ELF-1 (cell line): Measurements from ENCODE around the gene FBXO41.
"Not testable (repeated sequence)": the region's sequence is repeated elsewhere in the genome, so short reads cannot be mapped to it uniquely, and the experiment has no call there.

Experiments used
- DNase-seq: peaks from one replicate; pipeline ENCODE4 v3.0.0-alpha.2; 2016; ENCODE audit warnings: low read depth, low spot score

The FBXO41 gene

DNA sequence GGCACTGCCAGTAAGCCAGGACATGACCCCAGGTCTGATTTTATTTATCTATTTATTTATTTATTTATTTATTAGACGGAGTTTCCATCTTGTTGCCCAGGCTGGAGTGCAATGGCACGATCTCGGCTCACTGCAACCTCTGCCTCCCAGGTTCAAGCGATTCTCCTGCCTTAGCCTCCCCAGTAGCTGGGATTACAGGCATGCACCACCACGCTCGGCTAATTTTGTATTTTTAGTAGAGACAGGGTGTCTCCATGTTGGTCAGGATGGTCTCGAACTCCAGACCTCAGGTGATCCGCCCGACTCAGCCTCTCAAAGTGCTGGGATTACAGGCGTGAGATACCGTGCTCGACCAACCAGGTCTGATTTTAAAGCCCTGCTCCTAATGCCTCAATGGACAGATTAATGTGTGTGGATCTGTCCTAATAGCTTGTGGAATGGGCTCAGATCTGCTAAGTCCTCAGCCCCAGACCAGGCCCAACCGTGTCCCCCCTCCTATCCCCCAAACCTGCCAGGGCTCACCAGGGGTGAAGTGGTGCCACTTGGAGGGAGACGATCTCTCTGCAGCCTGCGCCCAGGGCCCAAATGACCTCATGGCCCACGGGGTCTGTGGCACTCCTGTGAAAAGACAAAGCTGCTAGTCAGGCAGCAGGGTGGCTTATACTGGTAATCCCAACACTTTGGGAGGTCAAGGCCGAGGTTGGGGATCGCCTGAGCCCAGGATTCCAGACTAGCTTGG, 21.4 kb downstream of the FBXO41 start:
- DNase-seq: not testable (repeated sequence)

DNA sequence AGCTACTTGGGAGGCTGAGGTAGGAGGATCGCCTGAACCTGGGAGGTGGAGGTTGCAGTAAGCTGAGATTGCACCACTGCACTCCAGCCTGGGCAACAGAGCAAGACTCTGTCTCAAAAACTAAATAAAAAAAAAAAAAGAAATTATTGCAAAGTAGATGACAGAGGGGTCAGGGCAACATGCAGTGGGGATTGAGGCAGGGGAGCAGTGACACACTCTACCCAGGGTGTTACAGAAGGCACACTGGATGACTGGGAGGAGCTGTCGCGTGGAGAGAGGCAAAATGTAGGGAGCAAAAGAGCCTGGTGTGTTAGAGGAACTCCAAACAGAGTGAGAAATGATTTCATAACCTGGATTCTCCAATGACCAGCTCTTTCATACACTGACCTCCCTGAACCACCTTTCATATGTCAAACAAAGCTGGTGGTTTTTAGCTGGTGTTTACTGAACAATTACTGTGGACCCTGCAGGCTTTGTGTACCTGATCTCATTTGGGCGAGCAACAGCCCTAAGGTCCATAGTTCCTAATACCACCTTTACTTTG, 22.1 kb downstream of the FBXO41 start:
- DNase-seq: no peak

DNA sequence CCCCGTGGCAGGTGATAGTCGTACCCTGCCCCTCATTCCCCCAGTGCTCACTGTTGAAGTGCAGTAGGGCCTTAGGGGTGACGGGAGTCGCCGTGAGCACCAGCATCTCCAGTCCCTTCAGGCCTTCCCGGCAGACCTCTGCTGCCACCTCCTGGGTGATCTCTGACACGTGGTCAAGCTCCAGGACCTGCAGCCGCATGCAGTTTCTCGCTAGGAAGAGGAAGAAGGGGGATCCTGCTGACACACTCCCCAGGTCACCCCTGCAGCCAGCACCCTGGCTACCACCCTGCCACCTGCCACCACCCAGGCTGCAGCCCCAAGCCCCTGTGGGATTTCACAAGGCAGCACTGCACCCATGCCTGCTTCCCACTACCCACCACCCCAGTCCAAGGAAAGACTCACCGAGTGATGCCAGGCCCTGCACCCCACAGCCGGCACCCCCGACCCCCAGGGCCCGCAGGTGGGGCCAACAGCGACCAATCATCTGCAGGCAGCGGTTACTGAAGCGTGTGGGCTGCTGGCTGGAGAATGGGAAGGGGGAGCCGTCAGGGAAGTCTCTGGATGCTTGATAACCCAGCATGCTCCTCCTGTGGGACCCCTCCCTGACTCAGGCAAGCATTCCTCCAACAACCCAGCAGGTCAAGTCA, 23.8 kb downstream of the FBXO41 start:
- peak; percentile 74 for DNase-seq

DNA sequence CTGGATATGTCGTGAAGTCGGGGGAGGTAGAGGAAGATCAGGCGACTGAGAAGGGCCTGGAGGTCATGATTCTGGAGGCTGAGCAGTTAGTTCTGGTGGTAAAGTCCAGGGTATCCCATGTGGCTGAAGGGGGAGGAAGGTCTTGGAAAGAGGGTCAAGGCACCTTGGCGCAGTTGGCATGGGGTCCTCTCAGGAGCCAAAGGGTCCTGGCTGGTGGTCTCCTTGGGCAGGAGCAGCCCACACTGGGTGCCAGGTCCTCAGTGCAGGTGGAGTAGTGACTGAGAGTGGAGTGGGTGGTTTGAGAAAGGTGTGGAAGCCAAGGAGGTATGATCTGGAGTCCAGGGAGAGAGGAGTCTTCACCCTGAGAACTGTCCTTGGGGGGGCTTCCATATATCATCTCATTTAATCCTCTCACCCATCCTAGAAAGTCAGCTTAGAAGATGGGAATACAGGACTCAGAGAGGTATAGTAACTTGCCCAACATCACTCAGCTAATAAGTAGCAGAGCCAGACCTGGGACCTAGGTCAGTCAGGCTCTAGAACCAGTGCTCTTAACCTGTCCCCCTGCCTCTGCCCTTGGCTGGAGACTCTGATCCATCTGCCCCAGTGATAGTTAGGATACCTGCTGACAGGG, 24.5 kb downstream of the FBXO41 start:
- no peak for DNase-seq

DNA sequence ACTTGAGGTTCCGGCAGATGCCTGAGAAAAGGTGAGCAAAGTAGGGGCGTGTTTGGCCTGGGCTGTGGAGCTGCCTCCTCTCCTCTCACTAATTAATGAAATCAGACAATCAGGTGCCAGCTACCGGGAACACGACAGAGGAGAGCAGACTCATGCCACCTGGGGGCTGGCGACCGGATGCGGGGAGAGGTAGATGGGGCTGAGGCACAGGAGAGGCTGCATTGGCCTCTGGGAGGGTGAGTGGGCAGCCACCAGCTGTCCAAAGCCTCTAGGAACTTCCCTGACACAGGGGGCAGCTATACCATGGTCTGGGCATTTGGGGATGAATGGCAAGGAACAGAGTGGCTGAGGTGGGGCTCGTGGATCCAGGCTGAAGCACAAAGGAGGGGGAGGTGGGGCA, 25.0 kb downstream of the FBXO41 start:
- no peak for DNase-seq

DNA sequence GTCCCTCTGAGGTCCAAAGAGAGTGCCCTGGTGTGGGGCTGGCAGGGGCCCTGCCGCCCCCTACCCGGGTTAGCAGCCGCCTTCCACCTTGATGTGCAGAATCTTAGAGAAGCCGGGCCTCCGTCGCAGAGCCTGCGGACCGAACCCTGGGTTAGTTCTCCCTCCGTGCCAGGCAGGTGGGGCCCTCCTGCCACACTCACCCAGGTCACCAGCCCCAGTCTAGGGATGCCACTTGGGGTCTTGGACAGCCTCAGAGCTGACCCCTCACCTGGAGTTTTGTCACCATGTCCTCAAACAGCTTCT, 25.4 kb downstream of the FBXO41 start:
- DNase-seq: no peak

DNA sequence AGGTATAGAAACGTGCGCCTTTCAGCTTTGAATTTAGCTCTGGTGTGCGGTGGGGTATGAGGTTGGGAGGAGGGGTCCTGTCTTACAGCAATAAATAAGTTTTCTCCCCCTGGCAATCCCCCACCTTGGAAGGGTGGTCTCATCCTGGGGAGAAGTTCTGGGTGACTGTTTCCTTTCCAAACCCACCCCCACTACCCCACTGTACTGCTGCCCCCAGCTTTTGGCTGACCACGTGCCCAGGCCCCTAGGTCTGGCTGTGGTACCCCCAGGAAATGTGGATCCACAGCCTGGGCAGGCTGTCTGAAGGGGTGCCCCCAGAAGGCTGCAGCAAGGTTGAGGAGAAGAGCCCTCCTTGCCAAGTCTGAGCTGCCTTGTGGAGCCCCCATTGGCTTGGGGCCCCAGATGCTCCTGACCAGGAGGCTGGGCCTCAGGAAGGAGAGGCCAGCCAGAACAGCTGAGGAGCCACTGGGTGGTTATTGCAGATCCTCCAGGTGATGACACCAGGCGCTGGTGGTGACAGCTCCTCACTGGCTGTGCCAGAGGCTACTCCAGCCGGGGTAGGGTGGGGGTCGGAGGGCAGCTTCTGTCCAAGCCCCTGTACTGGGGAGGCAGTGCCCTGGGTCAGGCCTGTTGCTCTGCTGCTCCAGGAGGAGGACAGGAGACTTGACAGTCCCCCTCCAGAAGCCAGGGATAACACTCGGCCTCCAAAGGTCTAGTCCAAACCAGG, 25.9 kb downstream of the FBXO41 start:
- no peak for DNase-seq

DNA sequence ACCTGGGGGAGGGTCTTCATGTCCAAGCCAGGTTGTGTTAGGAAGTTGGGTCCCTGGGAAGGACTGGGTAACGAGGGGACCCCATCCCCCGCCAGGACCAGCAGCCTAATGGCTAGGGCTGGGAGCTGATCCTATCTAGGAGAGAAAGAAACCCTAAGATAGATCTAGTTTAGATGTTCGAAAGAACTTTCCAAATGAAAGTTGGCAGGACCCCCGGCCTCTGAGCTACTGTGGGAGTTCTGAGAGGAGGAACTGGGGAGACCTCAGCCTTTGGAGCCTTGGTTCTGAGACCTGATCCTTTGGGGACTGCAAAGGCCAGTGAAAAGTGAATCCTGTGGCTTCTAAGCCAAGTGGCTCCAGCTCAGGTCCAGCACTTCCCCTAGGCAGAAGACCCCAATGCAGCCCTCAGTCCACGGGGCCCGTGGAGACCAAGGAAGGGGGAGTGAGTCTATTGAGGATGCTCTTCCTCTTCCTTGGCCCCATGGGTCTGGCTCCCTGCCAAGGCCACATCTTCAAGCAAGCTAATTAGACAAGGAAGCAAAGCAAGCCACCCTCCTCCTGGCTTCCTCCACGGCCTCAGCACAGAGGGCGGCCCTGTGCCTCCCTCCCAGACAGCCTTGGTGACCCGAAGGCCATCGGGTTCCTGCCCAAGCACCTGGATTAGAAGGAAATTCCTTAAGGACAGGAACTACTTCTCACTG, 26.7 kb downstream of the FBXO41 start:
- no peak for DNase-seq

DNA sequence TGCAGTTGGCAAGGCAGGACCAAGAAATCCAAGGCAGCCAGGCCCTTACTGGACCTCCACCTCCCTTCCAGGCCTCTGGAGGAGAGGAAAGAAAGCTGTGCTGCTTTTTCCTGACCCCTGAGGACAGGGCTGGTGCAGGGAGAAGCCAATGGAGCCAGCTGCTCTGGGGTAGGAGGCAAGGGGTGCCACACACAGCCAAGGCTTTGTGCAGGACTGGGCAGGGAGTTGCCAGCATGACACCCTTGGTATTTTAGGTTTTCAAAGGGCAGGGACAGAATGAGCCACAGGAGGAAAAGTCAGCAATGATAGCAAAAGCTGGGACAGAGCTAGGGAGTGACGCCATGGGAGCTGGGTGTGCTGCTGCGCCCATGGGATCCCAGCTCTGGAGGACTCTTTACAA, 27.3 kb downstream of the FBXO41 start:
- DNase-seq: no peak

DNA sequence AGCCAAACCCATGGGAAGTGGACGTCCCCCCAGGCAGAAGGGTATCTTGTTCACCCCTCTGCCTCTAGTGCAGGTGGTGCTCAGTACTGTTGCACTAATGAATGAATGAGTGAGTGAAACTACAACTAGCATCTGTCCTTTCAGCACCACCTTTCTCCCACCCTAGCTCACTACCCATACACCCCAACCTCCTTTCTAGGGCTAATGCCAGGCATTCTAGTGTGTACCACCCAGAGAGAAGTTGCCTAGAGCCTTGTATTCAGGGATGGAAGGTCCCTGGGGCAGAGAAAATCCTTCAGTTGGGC, 27.7 kb downstream of the FBXO41 start:
- DNase-seq: no peak

DNA sequence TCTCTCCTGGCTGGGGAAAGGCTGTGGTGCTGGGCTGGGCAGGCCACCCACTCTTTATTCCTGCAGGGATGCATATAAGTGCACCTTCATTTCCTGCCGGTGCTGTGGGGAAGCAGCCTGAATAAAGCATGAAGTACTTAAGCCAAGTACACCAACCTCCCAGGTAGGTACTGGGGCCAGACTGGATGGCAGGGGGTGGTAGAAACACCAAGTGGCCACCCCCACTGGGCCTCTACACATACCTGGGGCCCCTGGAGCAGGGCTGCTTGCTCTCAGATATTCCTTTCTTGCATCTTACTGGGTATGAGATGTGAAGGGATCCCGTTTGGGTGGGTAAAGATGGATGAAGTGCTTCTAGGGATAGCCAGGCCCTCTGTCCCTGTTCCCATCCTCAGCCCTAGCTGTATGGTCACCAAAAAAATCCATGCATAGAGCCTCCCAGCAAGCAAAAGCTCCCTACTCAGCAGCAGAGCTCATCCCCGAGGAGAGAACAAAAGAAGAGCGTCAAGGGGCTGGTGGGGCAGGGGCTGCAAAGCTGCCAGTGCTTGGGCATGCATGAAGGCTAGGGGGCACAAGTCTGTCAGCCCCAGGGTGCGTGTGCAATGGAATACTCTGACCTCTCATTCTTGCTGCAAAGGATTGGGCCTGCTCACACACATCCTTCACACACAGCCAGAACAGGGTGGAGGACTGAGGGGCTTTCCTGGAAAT, 28.2 kb downstream of the FBXO41 start:
- no peak for DNase-seq

DNA sequence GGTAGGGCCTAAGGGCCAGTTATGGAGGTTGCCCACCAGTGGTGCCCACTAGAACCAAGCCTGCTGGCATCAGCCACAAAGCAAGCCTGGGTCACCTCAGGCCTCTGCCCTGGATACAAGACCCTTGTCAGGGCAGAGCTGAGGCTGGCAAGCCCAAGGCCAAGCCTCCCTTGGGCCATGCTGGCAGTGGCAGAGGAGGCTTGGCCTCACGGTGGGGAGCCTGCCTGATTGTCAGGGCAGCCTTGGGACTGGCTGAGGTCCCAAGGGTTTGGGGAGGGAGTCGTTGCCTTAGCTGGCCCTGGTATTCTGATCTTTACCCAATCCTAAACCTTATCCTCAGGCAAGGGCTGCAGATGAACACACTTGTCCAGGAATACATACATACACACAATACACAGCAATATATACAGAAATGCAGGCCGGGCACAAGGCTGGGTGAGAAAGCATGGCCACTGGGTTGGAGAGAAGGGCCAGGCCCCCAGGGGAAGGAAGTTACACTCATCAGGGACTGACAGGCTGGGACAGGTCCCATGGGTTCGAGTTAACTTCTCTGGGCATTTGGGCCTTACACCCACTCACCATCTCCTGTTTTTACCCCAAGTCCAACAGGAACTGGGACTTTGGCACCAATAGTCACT, 29.2 kb downstream of the FBXO41 start:
- no peak for DNase-seq

DNA sequence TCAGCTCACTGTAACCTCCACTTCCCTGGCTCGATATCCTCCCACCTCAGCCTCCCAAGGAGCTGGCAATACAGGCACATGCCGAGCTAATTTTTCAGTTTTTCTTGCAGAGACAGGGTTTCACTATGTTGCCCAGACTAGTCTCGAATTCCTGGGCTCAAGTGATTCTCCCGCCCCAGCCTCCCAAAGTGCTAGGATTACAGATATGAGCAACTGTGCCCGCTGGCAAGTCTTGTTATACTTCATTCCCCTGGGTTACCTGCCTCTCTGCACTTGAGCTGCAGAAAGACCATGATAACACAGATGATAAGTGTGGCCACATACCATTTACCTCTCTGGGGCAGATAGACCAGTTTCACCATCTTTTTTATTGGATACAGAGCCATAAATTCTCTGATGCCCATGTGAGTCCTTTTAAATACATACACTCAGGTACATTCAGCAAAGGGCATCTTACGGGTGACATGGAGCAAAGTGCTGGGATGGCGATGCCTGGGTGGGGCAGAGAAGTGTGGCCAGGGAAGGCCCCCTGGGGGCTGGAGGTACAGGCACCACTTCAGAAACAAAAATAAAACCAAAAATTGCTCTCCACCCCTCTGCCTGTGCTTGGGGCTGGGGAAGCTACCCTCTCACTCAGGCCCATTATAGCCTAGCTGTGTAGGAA, 29.8 kb downstream of the FBXO41 start:
- DNase-seq: no peak

DNA sequence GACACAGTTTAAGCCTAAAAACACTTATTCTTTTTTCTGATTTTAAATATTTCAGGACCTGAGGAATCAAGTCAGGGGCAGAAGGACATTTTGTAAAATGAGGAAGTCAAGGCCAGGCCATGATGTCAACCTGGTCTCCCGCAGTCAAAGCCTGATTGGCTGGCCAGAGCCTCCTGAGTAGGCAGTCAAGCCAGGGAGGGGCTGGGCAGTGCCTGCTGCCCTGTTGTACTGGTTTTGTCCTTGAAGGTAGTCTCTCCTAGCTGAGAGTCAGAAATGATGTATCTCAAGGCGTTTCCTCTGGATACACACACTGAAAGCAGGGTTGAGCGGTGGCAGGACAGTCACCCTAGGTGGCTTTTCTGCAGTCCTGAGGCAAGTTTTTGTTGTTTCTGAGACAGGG, 30.4 kb downstream of the FBXO41 start:
- no peak for DNase-seq

DNA sequence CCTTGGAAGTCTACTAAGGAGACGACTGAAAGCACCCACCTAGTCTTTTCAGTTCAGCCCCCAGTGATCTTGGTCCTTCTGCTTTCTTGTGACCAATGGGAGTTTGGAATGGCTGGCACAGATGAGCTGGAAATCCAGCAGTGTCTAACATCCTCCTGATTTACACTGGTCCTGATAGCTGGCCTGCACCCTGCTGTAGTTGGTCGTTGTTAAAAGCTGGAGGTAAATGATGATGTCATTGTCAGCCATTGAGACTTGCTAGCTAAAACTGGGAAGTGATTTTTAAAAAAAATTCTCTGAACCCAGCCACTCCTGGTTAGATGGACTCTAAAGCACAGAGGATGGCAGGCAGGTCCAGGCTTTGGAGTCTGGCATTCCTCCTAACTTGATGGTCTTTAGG, 30.9 kb downstream of the FBXO41 start:
- no peak for DNase-seq

DNA sequence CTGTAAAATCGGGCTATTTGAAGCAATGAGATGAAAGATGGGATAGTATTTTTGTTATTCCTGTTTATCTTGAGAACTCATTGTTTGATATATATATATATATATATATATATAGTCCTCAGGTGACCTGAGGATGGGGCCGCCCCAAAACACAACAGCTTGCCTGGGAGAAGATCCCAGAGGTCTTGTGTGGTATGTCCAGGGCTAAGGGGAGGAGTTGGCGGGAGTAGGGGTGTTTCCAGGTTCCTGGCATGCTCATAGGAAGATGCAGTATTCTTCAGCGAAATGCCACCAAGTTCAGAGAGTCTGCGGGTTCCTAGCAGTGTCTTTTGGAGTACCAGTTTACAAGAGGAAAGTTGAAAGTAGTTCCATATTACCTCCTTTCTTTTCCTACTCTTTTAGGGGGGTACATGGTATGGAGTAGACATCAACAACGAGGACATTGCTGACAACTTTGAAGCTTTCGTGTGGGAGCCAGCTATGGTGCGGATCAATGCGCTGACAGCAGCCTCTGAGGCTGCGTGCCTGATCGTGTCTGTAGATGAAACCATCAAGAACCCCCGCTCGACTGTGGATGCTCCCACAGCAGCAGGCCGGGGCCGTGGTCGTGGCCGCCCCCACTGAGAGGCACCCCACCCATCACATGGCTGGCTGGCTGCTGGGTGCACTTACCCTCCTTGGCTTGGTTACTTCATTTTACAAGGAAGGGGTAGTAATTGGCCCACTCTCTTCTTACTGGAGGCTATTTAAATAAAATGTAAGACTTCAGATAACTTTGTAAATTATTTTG, 31.8 kb downstream of the FBXO41 start:
- no peak for DNase-seq

DNA sequence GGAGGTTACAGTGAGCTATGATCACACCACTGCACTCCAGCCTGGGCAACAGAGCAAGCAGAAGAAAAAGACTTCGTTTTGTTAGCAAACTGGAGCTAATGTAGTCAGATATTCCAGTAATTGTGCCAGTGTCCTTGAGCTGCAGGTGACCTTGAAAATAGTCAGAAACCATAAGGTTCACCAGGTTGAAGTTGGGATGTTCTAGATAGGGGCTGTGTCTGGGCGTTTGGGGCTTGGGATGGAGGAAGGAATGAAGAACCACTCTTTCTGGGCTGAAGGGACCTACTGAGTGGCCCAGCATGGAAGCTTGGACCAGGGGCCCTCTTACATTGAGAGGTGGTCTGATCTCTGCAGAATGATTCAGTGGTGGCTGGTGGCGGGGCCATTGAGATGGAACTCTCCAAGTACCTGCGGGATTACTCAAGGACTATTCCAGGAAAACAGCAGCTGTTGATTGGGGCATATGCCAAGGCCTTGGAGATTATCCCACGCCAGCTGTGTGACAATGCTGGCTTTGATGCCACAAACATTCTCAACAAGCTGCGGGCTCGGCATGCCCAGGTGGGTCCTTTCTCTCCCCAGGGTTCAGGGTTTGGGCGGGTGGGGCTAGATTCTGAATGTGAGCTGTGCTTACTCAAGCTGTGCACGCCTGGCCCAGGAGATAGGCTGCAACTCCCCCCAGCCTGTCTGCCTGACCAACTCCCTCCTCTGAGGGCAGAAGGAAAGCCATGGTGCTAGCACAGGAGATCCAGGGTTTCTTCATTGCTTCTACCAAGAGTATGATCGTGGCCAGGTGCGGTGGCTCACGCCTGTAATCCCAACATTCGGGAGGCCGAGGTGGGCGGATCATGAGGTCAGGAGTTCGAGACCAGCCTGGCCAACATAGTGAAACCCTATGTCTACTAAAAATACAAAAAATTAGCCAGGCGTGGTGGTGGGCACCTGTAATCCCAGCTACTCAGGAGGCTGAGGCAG, 33.1 kb downstream of the FBXO41 start:
- DNase-seq: no peak

DNA sequence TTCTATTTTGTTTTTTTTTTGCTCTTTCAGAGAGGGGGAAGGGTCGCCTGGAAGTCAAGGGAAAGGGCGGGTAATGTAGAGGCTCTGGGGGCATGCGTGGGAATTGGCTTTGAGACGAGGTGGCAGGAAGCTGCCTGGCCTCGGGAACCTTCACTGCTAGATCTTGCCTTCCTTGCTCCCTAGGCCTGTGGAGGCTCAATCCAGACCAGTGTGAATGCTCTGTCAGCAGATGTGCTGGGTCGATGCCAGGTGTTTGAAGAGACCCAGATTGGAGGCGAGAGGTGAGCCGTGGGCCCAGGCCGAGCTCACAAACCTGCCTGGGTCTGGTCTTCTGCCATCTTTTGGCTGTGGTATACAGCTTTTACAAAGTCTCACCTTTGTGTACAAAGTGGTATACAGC, 34.6 kb downstream of the FBXO41 start:
- DNase-seq: no peak
